Inflammatory macrophage treated with lipopolysaccharide for 1 hour (primary cell): ENCODE measurements around the gene MEGF11.

Source experiments
- DNase-seq, 2 donors: peaks; one replicate each; pipeline ENCODE4 v3.0.0-alpha.2; 2020 to 2022

The MEGF11 gene

DNA sequence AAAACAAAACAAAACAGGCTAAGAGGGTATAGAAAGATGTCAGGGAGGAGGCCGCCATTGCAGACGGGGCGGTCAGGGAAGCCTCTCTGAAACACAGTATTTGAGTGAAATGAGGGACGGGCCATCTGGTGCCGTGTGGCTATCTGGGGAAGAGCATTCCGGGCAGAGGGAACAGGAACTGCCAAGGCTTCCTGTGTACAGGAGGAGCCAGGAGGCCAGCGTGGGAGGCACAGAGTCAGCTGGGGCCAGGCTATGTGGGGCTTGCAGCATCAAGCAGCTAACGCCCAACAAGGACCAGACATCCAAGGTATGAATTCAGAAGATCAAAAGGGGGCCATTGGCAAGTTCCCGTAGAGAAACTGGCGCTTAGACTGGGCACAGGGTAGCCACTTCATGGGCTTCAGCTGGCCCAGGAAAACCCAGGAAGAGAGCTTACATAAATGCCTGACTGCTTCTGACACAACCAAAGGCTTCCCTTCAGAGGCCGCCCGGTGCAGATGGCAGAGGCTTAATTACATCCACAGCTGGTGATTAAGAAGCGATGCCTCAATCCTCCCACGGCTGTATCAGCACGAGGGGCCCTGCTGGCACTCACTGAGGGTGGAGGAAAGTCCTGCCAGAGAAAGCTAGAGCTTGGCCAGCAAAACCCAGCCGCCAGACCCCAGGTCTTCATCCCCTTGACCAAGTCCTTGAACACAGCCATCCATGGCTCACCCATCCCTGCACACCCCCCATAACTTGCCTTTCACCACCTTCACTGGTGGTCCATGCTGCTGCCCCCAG, 144.9 kb downstream of the MEGF11 start:
- DNase-seq: peak; percentile 28 to 33

DNA sequence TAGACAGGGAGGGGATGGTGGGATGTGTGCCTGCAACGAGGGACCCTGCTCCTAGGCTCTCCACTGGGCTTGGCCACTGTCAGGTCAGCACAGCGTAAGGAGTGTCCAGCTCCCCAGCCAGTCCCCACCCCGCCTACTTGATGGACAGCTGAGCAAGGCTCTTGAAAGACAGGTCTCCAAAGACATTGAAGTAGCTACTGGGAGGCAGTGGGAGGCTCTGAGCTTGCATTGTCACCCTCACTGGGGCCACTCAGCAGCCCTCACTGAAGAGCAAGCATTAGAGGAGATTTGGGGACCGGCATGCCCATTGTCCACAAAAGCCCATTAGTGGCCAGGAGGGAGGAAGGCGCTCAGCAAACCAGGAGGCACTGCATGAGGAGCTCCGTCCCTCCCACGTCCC, 146.5 kb downstream of the MEGF11 start:
- DNase-seq: no peak

DNA sequence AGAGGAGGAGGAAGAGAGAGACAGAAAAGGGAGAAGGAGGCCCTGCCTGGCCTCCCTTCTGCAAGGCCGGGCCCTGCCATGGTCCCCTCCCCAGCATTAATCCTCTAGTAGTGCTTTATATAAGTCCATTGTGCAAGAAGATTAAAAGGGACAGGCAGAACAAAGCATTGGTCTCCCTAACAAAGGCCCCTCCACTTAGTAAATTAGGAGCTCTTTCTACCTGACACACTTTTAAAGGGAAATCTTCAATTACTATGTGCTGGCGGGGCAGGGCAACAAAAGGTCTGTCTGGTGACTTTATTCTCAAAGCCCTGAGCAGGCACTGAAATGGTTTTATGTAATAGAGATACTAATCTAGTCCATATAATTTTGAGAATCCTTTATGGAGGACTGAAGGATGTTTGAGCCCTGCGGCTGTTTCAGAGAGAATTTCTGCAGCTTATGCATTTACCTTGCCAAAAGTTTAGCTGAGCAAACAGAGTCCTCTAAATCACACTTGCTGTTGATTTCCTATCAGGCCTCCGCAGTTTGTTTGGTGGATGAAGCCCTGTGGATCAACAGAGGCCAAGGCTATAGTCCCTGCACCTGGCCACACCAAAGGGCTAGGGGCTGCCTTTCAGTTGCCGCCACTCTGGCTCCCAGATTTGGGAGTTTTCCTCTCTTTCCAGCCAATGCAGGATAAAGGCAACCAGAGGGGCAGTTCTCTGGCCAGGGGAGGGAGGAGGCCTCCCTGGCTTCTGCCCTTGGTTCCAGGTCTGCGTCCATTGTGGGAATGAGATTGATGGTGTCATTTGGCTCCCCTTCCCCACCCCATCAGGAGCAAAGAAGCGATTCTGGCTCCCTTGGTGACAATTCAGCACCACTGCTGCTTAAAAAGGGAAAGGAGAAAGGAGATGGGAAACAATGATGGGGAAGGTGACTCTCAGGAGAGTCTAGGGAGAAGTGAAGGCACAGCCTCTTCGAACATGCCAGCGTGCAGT, 148.0 kb downstream of the MEGF11 start:
- DNase-seq: no peak

DNA sequence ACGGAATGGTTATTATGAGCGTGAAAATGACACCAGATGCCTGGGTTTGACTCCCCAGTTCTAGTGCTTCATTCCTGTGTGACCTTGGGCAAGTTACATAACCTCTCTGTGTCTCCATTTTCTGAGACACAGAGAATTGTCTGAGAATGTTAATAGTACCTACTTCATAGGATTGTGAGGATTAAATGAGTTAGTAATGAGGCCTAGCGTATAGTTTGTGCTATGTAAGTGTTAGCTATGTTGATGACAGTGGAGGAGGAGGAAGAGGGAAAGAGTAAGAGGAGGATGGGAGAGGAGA, 150.3 kb downstream of the MEGF11 start:
- no peak for DNase-seq

DNA sequence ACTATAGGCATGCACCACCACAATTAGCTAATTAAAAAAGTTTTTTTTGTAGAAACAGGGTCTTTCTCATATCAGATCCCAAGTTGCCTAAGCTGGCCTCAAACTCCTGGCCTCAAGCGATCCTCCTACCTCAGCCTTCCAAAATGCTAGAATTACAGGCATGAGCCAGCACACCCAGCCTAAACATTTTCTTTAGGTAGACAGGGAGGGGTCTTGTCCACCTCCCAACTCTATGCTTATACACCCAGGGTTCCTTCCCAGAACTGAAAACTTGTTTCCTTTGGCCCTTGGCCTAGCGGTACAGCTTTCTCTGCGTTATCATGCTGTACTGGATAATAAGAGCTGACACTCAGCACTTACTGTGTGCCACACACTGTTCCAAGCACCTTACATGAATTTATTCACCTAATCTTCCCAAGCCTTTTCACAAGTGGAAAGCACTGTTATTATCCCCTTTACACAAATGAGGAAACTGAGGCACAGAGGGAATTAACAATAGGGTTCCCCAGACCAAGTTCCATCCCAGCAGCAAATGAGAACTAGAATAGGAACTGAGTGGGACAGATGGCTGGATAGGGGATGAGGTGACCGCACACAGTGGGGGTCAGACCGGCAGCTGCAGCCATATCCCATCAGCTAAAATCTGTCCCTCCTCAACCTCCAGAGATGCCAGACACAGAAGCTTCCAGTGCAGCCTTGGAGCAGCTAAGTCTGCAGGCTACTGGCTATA, 150.8 kb downstream of the MEGF11 start:
- no peak for DNase-seq

DNA sequence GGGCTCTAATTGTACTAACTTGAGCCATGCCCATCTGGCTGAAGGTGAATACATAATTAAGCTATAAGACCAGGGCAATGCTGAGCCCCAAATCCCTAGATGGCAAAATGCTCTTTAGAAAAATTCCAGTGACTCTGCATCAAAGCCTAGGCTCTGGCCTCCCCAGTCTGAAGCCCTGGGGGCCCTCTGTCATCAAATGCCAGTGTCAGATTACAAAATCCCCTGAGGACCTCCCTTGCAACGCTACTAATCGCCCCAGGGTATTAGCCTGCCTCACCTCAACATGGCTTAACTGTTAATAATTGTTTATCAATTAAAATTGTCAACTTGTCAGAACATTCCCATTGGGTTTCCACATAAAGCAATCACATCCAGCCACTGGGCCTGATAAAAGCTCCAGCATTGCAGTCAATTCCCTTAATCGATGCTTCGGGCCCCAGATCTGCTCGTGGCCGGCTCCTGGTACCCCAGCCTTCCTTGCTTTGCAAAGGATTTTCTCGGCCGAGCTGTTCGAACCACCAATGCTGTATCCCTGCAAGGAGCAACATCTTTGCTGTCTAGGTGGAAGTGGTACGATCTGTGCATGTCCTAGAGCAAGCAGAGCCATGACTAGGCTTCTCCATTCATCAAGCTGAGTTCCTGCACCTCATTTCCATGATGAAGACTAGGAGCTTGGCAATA, 151.7 kb downstream of the MEGF11 start:
- DNase-seq: no peak

DNA sequence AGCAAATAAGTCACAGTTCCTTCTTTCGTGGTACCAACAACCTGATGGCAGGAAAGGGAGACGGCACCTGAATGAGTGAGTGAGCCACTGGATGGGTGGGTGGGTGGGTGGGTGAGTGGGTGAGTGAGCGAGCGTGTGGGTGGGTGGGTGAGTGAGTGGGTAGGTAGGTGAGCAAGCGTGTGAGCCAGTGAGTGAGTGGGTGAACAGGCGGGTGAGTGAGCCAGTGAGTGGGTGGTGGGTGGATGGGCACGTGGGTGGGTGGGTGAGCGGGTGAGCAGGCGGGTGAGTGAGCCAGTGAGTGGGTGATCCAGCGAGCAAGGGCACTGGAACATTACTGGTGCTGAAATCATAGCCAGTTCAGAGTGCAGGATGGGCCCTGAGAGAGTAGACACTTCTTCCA, 152.8 kb downstream of the MEGF11 start:
- DNase-seq: no peak

DNA sequence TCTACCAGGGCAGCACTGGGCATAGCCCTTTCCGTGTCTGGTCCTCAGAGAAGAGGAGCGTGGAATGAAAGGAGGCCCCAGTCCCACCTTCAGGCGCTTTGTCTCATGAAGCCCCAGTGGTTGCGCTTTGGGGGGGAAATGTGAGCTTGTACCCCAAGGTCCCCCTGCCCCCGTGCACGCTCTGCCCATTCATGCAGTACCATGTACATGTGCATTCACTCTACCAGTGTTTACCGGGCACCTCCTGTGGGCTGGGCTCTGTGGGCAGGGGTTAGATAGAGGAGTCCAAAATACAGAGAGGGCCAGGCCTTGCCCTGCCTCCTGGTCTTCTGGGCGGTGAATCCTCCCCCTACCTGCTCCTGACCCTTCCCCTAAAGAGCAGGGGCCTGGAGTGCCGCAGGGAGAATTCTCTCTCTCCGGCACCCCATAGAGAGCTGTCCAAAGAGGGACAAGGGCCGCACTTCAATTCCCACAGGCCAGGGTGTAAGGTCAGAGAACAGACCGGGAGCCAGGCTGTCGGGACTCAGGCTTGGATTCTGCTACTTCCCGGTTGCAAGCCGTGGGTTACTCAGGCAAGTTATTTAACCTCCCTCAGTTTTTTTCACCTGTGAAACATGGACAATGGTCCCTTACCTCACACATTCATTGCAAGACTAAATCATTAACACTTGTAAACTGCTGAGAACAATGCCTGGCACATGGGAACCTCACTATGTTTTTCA, 153.4 kb downstream of the MEGF11 start:
- DNase-seq: no peak

DNA sequence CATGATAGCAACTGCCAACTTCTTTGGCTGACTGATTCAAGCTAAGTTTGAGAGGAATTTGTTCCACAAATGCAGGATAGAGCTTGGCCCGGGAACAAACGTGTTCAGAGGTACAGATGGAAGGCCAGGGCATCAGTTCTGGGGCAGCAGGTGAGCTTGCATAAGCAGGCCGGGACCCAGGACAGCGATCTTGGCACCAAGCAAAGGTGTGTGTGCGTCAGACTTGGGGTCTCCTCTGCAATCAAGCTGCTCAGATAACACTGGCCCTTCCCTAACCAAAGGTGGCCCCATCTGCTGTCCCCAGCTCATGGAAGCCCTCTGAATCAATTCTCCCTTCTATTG, 155.6 kb downstream of the MEGF11 start:
- DNase-seq: no peak

DNA sequence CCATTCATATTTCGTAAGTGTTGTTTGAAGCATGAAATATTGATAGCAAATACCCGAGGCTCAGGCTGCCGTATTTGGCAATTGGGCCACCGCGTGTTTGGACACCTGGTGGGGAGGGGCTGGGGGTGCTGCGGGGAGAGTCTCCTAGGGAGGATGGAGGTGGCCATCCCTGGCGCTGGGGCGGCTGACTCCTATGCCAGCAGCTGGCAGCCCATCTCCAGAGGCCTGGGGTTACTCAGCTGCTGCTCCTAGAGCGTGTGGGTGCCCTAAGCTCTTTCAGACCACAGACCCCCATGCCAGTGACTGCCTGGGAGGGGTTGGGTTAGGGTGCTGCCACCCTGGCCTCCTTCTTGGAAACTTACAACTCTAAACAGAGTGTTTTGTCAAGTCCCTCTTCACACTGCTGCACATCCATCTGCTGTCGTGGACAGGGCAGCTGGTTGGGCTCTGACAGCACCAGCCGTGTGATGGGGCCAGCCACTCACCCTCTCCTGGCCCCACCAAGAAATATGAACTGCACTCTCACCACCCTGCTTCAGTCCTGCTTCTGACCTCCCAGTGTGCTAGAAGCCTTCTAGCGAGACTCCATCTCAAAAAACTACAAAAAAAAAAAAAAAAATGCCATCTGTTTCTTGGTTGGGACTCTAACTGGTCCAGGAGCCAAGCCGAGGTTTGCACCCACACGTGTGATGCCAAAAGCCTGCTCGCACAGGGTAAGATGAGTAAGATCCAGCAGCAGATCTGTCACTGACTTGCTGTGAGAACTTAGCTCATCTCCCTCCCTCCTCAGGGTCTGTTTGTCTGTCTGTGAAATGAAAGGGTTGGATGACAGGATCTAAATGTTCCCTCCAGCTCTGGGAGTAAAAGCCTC, 156.2 kb downstream of the MEGF11 start:
- DNase-seq: no peak

DNA sequence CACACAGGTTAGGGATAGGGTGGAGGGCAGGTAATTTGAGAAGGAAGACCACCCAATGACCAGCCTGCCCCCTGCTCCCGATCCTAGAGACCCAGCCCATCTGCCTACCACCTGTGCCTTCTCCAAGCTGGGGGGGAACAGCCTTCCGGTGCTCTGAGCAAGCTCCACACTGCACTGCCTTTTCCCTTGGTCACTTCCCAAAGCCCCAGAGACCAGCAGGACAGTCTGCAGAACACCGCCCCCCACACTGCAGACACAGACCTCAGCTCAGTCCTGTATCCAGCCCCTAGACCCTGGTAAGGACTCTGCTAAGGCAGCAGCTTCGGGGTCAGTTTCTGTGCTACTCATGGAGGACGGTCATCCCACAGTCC, 156.9 kb downstream of the MEGF11 start:
- DNase-seq: no peak

DNA sequence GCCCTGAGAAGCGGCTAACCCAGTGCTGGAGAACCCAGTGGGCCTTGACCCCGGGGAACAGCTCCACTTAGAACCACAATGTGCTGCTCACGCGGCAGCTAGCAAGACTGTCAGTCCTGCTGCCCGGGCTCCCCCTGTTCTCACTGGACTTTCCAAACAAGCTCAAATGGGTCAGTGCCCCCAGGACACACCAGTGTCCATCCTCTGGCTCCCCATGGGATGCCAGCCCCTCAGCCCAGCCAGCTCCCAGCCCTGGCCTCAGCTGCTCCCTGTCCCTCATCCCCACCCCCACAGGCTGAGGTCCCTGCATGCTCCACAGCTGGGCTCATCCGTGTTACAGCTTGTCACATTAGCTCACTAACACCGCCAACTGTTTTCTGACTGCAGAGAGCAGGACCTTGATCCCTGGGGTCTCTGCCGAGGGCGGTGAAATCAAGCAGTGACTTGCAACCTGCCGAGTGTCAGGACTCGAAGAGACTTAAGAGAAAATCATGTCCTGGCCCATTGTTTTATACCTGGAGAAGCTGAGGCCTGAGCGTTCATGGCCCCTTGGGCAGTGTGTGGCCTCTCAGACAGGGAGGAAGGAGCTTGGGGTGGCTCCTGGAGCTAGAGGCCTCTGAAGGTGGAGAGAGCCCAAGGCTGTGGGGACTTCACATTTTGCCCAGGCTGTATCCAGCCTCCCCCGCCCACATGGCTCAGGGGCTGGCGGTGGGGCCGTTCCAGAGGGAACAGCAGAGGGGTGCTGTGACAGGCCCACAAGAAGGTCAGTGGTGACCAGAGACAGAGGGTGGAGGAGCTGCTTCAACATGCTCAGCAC, 157.5 kb downstream of the MEGF11 start:
- no peak for DNase-seq

DNA sequence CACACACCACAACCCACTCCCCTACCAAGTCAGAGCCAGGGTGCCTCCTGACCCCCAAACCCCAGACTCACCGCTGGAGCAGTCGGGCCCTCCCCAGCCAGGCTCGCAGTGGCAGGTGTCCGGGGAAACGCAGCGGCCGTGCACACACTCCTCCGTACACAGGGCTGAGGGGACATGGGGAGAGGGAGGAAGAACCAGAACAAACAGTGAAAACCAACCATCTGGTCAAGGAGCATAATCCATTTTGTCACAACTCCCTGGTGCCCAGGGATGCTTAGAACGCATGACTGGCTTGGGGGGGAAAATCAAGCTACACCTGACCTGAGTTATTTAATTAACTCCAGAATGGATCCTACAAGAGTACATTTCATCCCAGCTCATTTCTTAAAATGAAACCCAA, 159.2 kb downstream of the MEGF11 start:
- DNase-seq: no peak

DNA sequence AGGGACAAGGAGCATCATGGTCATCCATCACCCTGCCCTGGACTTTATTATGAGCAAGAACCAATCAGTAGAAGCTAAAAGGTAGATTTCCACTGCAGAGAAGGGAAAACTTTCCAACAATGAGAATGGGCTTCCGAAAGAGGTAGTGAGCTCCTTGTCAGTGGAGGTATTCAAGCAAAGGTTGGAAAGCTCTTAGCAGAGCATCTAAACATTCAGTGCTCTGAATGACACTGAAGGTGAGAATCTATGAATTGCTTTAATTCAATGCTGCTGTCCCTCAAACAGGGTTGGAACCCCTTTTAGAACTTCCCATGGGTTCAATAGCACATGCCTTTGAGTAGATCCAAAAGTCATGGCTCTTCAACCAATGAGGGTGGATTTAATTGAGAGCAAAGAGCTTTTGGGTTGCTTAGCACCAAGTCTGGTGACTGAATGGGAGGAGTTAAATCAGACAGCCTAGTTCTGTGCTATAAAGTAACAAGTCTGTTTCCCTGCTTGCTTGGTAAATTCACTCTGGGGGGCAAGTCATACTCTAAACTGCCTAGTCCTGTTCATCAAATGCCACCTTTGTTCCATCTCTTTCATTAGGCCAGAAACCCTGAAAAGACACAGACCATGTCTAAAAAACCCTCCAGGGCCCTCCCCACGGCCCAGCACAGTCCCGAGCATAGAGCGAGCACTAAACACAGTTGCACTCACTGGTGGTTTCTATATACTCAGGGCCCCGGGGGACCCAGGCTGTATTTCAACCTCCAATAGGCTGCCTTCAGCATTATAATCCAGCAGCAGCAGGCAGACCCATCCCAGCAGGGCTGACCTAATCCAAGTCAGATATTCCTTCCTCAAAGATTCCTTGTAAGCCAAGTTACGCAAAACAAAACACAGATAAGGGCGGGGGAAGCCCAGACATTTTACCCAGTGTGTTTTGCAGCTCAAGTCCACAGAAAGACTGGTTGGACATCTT, 161.2 kb downstream of the MEGF11 start:
- DNase-seq: no peak

DNA sequence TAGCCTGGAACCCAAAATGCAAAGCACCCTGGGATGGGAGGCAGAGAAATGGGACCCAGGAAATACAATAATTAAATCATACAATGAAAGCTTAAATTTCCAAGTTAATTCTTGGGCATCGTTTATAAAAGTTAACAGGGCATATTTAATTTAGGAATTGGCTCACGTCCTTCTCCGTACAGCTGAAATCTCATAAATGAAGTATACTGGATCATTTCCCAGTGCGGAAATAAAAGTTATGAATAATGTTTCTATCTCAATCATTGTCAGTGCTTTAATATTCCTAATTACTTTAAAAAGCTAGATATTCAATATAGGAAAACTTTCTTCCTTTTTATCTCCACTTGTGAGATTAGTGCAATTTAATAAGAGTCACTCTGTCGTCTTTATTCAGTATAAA, 164.0 kb downstream of the MEGF11 start:
- no peak for DNase-seq

DNA sequence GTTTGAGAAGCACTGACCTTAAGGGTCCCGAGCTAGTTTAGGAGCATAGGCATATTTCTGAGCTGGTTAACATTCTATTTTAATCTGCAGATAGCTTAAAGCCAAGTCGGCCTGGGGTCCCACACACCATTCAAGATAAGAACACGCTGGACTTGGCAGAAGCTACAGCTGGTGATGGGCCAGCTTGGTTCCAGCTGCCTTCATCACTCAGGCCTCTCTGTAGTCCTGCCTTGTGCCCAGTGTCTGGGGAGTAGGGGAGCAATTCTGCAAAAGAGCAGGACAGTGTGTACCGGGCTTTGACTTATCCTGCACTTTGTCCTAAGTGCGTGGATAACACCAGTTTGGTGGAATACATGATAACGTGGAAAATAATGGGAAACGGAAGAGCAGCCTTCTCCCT, 164.5 kb downstream of the MEGF11 start:
- no peak for DNase-seq

DNA sequence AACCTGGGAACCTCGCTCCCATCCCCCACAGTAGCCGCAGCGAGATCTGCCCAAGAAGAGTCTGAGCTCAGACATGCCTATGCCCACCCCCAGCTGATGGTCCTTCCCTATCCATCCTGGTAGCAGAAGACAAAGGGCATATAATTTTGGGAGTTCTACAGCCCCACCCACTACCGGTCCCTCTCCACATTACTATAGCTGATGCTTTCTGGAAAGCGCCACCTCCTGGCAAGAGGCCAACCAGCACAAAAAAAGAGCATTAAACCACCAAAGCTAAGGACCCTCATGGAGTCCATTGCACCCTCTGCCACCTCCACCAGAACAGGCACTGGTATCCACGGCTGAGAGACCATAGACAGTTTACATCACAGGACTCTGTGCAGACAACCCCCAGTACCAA, 168.4 kb downstream of the MEGF11 start:
- DNase-seq: peak in 1 of 2 donors; percentile 8

DNA sequence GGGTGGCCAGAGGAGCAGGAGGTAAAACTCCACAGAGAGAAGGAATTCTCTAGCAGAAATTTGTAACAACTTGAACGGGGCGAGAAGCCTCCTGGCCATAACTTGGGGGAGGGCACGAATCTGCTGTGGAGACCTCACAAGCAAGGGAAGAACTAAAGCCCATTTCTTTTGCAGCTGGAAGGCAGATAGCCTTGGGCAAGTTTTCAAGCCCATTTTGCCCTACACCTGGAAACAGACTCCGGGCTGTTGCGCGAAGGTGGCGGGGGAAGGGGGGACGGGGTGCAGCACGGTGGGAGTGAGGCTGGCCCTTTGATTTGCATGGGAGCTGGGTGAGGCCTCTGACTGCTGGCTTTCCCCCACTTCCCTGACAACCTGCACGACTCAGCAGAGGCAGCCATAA, 168.8 kb downstream of the MEGF11 start:
- no peak for DNase-seq

DNA sequence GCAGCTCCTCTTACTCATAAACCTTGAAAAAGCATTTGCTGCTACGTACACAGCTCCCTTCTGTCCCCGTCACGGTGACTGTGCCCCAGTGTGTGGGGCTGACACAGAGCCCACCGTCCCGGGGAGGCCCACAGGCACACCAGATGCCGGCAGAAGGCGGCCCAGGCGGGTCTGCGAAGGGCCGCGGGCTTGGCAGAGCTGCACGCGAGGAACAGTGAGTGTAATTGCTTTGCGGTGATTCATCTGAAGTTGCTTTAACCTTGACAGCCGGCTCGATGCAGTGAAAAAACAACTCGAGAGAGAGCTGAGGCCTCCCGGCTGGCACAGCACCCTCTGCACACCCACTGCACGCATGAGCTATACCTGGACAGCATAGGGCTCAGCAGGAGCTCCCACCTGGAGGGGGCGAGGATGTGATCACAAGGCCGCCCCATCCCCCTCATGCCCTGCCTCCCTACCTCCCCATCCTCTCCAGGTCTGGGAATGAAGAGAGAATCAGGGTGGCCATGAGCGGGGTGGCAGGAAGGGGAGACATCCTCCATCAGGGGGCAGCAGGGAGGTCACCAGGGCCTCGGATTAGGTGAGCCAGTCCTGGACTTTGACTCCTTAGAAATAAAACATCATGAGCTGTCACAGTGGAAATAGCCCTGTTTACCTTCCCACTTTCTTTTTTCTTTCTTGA, 172.7 kb downstream of the MEGF11 start:
- no peak for DNase-seq
